WTC11 (cell line): ENCODE measurements around the gene CCHCR1. TPM values are rescaled to one million over a fixed set of nuclear protein-coding genes. Genes with fewer than 3 reads are reported as not detected.

Experiments used
- ATAC-seq: fragments of 200-7000 bp; cut with Tn5 transposase; 2 replicates; pipeline ENCODE4 v1.10.0; 2021; ENCODE audit warnings: mild to moderate bottlenecking, moderate library complexity
- CTCF ChIA-PET: fragments of 300-600 bp; sonication (Branson Sonifier 250); formaldehyde crosslinking; loops from one replicate; lab custom pipeline; 2021; ENCODE audit warnings: antibody characterized with exemption; lab: Charles Lee
- POLR2A ChIA-PET: fragments of 350-600 bp; sonication (Branson Sonifier 250); formaldehyde crosslinking; loops from one replicate; lab custom pipeline; 2021; ENCODE audit warnings: antibody characterized with exemption; lab: Charles Lee
- DNase-seq: peaks from one replicate; pipeline ENCODE4 v3.0.0; 2021; ENCODE audit warnings: low spot score
- H3K27ac Mint-ChIP-seq: 2 replicates; pipeline ENCODE4 v1.8.0; 2021; ENCODE audit warnings: mixed read lengths
- H3K27me3 Mint-ChIP-seq: 2 replicates; pipeline ENCODE4 v1.8.0; 2021; ENCODE audit warnings: low read depth, mild to moderate bottlenecking, moderate library complexity, mixed read lengths
- H3K36me3 Mint-ChIP-seq: 2 replicates; pipeline ENCODE4 v1.8.0; 2021; ENCODE audit warnings: mixed read lengths
- H3K4me1 Mint-ChIP-seq: 2 replicates; pipeline ENCODE4 v1.8.0; 2022; ENCODE audit warnings: mixed read lengths
- H3K4me3 Mint-ChIP-seq: 2 replicates; pipeline ENCODE4 v1.8.0; 2021; ENCODE audit warnings: mild to moderate bottlenecking, moderate library complexity, mixed read lengths
- H3K9me3 Mint-ChIP-seq: 2 replicates; pipeline ENCODE4 v1.8.0; 2021; ENCODE audit warnings: mixed read lengths
- FOXP1 ChIP-seq: sonication (generic); formaldehyde crosslinking; IDR thresholded peaks from 2 replicates; pipeline ENCODE4 v1.8.0; 2022; ENCODE audit warnings: missing genetic modification reagents, mild to moderate bottlenecking, moderate library complexity, borderline replicate concordance
- GRHL2 ChIP-seq: fragments of 250-450 bp; sonication (Bioruptor Pico); IDR thresholded peaks from 2 replicates; pipeline ENCODE4 v1.8.0; 2022; ENCODE audit warnings: mild to moderate bottlenecking, moderate library complexity; ENCODE audit not compliant: insufficient replicate concordance, severe bottlenecking
- MXD4 ChIP-seq: fragments of 250-450 bp; sonication (Bioruptor Pico); IDR thresholded peaks from 2 replicates; pipeline ENCODE4 v1.8.0; 2021; ENCODE audit warnings: mild to moderate bottlenecking, moderate library complexity, borderline replicate concordance
- NR1H2 ChIP-seq: sonication (generic); formaldehyde crosslinking; IDR thresholded peaks from 2 replicates; pipeline ENCODE4 v1.9.0; 2021; ENCODE audit warnings: mild to moderate bottlenecking, moderate library complexity, missing genetic modification reagents
- NR3C1 ChIP-seq: sonication (generic); formaldehyde crosslinking; conservative IDR thresholded peaks from 2 replicates; pipeline ENCODE4 v1.8.1; 2023; ENCODE audit warnings: low read depth, mild to moderate bottlenecking, missing genetic modification reagents
- TEAD1 ChIP-seq: sonication (generic); formaldehyde crosslinking; IDR thresholded peaks from 2 replicates; pipeline ENCODE4 v1.8.0; 2022; ENCODE audit warnings: mild to moderate bottlenecking, missing genetic modification reagents
- ZNF121 ChIP-seq: sonication (generic); formaldehyde crosslinking; IDR thresholded peaks from 2 replicates; pipeline ENCODE4 v1.8.0; 2023; ENCODE audit warnings: missing genetic modification reagents
- total RNA-seq: library from RNA; stranded (reverse); gene quantifications from 3 replicates; pipeline ENCODE4 v1.2.3, GENCODE V29; 2021
- TF ChIP-seq, protein P1 (sequence below): sonication (generic); formaldehyde crosslinking; IDR thresholded peaks from 2 replicates; pipeline ENCODE4 v1.8.0; 2022; ENCODE audit warnings: mild to moderate bottlenecking, missing genetic modification reagents
- TF ChIP-seq, protein P2 (sequence below): sonication (generic); formaldehyde crosslinking; IDR thresholded peaks from 2 replicates; pipeline ENCODE4 v1.8.1; 2023; ENCODE audit warnings: mild to moderate bottlenecking, moderate library complexity, missing genetic modification reagents
- TF ChIP-seq, protein P3 (sequence below): fragments of 250-450 bp; sonication (Bioruptor Pico); IDR thresholded peaks from 2 replicates; pipeline ENCODE4 v1.8.0; 2021; ENCODE audit warnings: mild to moderate bottlenecking
- TF ChIP-seq, protein P4 (sequence below): sonication (generic); formaldehyde crosslinking; IDR thresholded peaks from 2 replicates; pipeline ENCODE4 v1.8.1; 2022; ENCODE audit warnings: mild to moderate bottlenecking, moderate library complexity, missing genetic modification reagents
- TF ChIP-seq, protein P5 (sequence below): fragments of 250-450 bp; sonication (Bioruptor Pico); IDR thresholded peaks from 2 replicates; pipeline ENCODE4 v1.9.0; 2021; ENCODE audit warnings: mild to moderate bottlenecking, borderline replicate concordance
- TF ChIP-seq, protein P6 (sequence below): sonication (generic); formaldehyde crosslinking; IDR thresholded peaks from 2 replicates; pipeline ENCODE4 v1.8.1; 2022; ENCODE audit warnings: missing genetic modification reagents, borderline replicate concordance

Gene CCHCR1
- total RNA-seq, 1 experiment from 2014 or later = 58.7 TPM

DNA sequence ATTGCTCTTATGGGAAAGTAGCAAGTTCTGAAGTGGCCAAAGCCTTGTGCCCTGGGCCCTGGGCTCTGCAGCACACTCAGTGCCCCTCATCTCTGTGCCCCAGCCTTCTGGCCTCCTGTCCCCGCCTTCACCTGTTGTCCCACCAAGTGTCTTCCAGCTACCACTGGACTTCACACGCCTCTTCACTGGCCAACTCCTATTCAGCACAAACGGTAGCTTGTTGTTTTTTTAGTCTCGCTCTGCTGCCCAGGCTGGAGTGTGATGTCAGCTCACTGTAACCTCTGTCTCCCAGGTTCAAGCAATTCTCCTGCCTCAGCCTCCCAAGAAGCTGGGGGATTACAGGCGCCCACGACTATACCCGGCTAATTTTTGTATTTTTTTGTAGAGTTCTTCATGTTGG lies 4.8 kb downstream of the CCHCR1 start:
- DNase-seq = no peak
- Mint-ChIP-seq H3K27ac (no peak overlapping the region), H3K9me3 (no peaks in the 10 kb centered on the region), H3K36me3 (peaks cover 52% of the 10 kb centered on the region), H3K27me3 (no peaks in the 10 kb centered on the region), H3K4me3 (no peak overlapping the region), H3K4me1 (peaks cover 21% of the 10 kb centered on the region)
- ChIA-PET CTCF (interaction anchor here (0.6 to 1.4 kb wide), 7 partner anchors 9 to 1715 kb away, joined by 3 to 4 read pairs (median 3); no protein-coding TSS in a partner anchor), POLR2A (interaction anchor here (0.6 to 0.7 kb wide), 2 partner anchors 22 to 538 kb away, joined by 4 to 6 read pairs; no protein-coding TSS in a partner anchor)
- no peak for TF ChIP-seq ZNF121 (CRISPR knock-in tag)
- TF ChIP-seq, protein P1, sequence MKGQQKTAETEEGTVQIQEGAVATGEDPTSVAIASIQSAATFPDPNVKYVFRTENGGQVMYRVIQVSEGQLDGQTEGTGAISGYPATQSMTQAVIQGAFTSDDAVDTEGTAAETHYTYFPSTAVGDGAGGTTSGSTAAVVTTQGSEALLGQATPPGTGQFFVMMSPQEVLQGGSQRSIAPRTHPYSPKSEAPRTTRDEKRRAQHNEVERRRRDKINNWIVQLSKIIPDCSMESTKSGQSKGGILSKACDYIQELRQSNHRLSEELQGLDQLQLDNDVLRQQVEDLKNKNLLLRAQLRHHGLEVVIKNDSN (CRISPR knock-in tag) = no peak
- TF ChIP-seq, protein P2, sequence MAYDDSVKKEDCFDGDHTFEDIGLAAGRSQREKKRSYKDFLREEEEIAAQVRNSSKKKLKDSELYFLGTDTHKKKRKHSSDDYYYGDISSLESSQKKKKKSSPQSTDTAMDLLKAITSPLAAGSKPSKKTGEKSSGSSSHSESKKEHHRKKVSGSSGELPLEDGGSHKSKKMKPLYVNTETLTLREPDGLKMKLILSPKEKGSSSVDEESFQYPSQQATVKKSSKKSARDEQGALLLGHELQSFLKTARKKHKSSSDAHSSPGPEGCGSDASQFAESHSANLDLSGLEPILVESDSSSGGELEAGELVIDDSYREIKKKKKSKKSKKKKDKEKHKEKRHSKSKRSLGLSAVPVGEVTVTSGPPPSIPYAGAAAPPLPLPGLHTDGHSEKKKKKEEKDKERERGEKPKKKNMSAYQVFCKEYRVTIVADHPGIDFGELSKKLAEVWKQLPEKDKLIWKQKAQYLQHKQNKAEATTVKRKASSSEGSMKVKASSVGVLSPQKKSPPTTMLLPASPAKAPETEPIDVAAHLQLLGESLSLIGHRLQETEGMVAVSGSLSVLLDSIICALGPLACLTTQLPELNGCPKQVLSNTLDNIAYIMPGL = no peak
- TF ChIP-seq, protein P3, sequence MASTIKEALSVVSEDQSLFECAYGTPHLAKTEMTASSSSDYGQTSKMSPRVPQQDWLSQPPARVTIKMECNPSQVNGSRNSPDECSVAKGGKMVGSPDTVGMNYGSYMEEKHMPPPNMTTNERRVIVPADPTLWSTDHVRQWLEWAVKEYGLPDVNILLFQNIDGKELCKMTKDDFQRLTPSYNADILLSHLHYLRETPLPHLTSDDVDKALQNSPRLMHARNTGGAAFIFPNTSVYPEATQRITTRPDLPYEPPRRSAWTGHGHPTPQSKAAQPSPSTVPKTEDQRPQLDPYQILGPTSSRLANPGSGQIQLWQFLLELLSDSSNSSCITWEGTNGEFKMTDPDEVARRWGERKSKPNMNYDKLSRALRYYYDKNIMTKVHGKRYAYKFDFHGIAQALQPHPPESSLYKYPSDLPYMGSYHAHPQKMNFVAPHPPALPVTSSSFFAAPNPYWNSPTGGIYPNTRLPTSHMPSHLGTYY (CRISPR knock-in tag) = no peak
- TF ChIP-seq, protein P4, sequence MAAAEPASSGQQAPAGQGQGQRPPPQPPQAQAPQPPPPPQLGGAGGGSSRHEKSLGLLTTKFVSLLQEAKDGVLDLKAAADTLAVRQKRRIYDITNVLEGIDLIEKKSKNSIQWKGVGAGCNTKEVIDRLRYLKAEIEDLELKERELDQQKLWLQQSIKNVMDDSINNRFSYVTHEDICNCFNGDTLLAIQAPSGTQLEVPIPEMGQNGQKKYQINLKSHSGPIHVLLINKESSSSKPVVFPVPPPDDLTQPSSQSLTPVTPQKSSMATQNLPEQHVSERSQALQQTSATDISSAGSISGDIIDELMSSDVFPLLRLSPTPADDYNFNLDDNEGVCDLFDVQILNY (CRISPR knock-in tag) = no peak
- ATAC-seq = no peak

DNA sequence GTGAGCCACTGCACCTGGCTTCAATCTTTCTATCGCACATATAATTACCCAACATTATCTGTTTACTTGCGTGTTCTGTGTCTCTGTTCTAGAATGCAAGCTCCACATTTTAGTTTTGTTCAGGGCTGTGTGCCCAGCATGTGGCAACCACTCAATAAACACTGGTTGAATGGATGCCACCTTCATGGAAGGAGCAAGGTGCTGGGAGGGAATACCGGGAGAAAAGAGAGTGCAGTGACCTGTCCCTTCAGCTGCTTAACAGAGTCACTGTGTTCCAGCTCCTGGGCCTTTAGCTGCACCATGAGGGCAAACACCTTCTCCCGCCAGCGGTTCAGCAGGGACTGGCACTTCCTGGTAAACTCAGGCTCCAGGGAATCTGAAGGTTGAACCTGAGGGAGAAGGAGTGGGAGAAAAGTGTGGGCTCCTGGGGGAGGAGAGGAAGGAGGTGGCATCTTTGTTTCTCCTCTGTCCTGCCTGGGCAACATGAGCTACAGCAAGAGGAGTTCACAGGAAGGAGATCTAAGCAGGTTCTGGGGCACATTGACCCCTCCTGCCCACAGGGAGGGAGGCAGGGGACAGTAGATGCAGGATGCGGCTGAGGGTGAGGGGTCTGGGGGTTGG lies 7.7 kb downstream of the CCHCR1 start:
- peaks cover 57% of the 10 kb centered on the region for H3K36me3 Mint-ChIP-seq
- no peak overlapping the region for H3K27ac Mint-ChIP-seq

More for the DNA sequence above, 7.7 kb downstream of the CCHCR1 start:
- Mint-ChIP-seq H3K4me1 (0 out of 2 replicates have a peak, but pooled peaks cover 10% of the 10 kb centered on the region), H3K27me3 (no peaks in the 10 kb centered on the region), H3K4me3 (no peak overlapping the region), H3K9me3 (no peaks in the 10 kb centered on the region)
- ATAC-seq = no peak
- no peak for TF ChIP-seq NR3C1 (CRISPR knock-in tag)
- TF ChIP-seq, protein P5, sequence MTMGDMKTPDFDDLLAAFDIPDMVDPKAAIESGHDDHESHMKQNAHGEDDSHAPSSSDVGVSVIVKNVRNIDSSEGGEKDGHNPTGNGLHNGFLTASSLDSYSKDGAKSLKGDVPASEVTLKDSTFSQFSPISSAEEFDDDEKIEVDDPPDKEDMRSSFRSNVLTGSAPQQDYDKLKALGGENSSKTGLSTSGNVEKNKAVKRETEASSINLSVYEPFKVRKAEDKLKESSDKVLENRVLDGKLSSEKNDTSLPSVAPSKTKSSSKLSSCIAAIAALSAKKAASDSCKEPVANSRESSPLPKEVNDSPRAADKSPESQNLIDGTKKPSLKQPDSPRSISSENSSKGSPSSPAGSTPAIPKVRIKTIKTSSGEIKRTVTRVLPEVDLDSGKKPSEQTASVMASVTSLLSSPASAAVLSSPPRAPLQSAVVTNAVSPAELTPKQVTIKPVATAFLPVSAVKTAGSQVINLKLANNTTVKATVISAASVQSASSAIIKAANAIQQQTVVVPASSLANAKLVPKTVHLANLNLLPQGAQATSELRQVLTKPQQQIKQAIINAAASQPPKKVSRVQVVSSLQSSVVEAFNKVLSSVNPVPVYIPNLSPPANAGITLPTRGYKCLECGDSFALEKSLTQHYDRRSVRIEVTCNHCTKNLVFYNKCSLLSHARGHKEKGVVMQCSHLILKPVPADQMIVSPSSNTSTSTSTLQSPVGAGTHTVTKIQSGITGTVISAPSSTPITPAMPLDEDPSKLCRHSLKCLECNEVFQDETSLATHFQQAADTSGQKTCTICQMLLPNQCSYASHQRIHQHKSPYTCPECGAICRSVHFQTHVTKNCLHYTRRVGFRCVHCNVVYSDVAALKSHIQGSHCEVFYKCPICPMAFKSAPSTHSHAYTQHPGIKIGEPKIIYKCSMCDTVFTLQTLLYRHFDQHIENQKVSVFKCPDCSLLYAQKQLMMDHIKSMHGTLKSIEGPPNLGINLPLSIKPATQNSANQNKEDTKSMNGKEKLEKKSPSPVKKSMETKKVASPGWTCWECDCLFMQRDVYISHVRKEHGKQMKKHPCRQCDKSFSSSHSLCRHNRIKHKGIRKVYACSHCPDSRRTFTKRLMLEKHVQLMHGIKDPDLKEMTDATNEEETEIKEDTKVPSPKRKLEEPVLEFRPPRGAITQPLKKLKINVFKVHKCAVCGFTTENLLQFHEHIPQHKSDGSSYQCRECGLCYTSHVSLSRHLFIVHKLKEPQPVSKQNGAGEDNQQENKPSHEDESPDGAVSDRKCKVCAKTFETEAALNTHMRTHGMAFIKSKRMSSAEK = no peak
- TF ChIP-seq, protein P6, sequence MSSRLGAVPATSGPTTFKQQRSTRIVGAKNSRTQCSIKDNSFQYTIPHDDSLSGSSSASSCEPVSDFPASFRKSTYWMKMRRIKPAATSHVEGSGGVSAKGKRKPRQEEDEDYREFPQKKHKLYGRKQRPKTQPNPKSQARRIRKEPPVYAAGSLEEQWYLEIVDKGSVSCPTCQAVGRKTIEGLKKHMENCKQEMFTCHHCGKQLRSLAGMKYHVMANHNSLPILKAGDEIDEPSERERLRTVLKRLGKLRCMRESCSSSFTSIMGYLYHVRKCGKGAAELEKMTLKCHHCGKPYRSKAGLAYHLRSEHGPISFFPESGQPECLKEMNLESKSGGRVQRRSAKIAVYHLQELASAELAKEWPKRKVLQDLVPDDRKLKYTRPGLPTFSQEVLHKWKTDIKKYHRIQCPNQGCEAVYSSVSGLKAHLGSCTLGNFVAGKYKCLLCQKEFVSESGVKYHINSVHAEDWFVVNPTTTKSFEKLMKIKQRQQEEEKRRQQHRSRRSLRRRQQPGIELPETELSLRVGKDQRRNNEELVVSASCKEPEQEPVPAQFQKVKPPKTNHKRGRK (CRISPR knock-in tag) = no peak
- no peak for TF ChIP-seq MXD4 (CRISPR knock-in tag)
- TF ChIP-seq TEAD1 = no peak
- TF ChIP-seq, protein P3 (CRISPR knock-in tag) = no peak
- TF ChIP-seq NR1H2 (CRISPR knock-in tag) = no peak
- TF ChIP-seq GRHL2 (CRISPR knock-in tag) = no peak
- no peak for TF ChIP-seq FOXP1 (CRISPR knock-in tag)
- ChIA-PET CTCF (interaction anchor here (0.6 to 1.5 kb wide), 5 partner anchors 9 to 217 kb away, joined by 3 to 4 read pairs (median 3); partner anchors contain the start of gene TCF19), POLR2A (interaction anchor here (1.3 kb wide), 1 partner anchor 20 kb away, joined by 3 read pairs; no protein-coding TSS in a partner anchor)
- no peak for DNase-seq
